PFSK-1 (cell line): ENCODE results near the gene SCGB1A1.

Experiments used
- FOXP2 ChIP-seq: optimal IDR thresholded peaks from 2 replicates; pipeline ENCODE3; 2011; ENCODE audit warnings: borderline replicate concordance, control low read depth, inconsistent platforms; ENCODE audit not compliant: insufficient read depth; ENCODE audit errors: extremely low read length, extremely low read depth
- TF ChIP-seq, protein P1 (sequence below), 2 experiments: IDR thresholded peaks; 2 replicates each; pipeline versions ENCODE4 v1.6.1 to v1.8.0; 2011 to 2012; ENCODE audit warnings: low read depth in 2 of 2, low read length in 2 of 2, control low read depth in 1 of 2, inconsistent platforms in 1 of 2, mild to moderate bottlenecking in 1 of 2, moderate library complexity in 1 of 2; ENCODE audit not compliant: insufficient read depth in 1 of 2

DNA sequence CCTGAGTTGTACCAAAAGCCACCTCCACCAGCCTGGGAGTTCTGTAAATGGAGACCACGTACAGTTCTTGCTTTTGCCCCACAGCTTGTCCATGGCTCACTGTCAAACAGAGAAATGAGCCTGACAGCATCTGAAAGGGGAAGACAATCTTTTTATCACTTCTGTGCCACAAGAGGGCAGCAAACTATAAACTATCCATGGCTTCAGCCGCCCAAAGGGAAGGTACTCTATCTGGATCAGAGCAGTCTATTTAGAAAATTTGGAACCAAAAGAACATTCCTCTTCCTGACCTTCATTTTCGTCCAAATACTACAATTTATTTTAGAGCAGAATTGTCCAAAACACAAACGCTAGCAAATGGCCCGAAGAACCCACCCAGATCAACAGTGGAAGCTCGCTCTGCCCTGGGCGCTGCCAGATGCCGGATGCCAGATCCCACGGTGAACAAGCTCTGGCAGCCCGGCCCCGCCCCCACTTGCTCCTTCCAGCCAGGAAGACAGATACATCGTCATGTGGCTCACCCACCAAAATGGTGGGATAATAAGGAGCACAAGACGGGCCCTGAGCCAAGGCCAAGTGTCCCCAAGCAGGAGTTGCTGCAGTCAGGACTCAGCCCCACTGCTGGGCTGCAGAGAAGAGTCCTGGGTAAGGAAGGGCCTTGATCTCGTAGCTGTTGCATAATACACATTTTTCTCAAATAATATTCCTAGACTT is 23.9 kb upstream of the SCGB1A1 start:
- no peak for TF ChIP-seq FOXP2
- TF ChIP-seq, protein P1, sequence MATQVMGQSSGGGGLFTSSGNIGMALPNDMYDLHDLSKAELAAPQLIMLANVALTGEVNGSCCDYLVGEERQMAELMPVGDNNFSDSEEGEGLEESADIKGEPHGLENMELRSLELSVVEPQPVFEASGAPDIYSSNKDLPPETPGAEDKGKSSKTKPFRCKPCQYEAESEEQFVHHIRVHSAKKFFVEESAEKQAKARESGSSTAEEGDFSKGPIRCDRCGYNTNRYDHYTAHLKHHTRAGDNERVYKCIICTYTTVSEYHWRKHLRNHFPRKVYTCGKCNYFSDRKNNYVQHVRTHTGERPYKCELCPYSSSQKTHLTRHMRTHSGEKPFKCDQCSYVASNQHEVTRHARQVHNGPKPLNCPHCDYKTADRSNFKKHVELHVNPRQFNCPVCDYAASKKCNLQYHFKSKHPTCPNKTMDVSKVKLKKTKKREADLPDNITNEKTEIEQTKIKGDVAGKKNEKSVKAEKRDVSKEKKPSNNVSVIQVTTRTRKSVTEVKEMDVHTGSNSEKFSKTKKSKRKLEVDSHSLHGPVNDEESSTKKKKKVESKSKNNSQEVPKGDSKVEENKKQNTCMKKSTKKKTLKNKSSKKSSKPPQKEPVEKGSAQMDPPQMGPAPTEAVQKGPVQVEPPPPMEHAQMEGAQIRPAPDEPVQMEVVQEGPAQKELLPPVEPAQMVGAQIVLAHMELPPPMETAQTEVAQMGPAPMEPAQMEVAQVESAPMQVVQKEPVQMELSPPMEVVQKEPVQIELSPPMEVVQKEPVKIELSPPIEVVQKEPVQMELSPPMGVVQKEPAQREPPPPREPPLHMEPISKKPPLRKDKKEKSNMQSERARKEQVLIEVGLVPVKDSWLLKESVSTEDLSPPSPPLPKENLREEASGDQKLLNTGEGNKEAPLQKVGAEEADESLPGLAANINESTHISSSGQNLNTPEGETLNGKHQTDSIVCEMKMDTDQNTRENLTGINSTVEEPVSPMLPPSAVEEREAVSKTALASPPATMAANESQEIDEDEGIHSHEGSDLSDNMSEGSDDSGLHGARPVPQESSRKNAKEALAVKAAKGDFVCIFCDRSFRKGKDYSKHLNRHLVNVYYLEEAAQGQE (IDR thresholded peaks at IDR 0.05; ENCODE audit: insufficient read depth in 1 of 2, low read depth in 2 of 2, low read length in 2 of 2): no peak
